ENCODE results near the gene HOXD13.
A peak's percentile ranks its signal among the peaks of the same experiment; 100 is the strongest.

HOXD13 gene

DNA sequence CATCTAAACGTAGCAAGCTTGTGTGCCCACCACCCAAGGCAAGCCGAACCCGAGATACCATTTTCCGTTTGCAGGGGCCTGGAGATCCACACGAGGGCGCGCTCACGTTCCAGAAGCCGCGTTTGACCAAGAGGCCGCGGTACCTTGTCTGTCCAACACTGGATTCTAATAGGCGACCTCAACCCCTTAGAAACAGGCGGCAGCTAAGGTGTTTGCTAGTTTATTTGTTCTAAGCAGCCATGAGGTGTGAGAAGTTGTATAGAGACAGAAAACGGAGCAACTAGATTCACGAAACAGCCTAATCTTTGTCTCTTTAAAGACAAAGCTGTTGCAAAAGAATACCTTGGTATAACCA, 18.8 kb downstream of the HOXD13 start:
- Histone ChIP-seq H3K9me3 (ENCODE audit: control insufficient read depth, insufficient read depth, low read depth, low read length) (no peaks in the 10 kb centered on the region), H3K4me1 (ENCODE audit: control insufficient read depth, insufficient read depth, low read length) (0 out of 2 replicates have a peak, but pooled peaks cover 2% of the 10 kb centered on the region), H3K4me3 (ENCODE audit: low read depth, low read length) (no peak overlapping the region), H3K27ac (ENCODE audit: extremely low read depth, low read depth, low read length) (no peak overlapping the region), H3K36me3 (ENCODE audit: control insufficient read depth in 2 of 2, insufficient read depth in 1 of 2, low read length in 2 of 2) (peaks cover 21 to 76% of the 10 kb centered on the region in 2 experiments)
- TF ChIP-seq ZNF830 (tag by site-specific recombination; IDR thresholded peaks at IDR 0.05; ENCODE audit: low read depth) (no peak), ZNF324 (tag by site-specific recombination; IDR thresholded peaks at IDR 0.05) (no peak), CTCF (tag by site-specific recombination; IDR thresholded peaks at IDR 0.05) (peak; percentile 76), ZNF148 (tag by site-specific recombination; IDR thresholded peaks at IDR 0.05; ENCODE audit: borderline replicate concordance) (no peak), ZFP37 (tag by site-specific recombination; IDR thresholded peaks at IDR 0.05) (no peak)
- ChIA-PET POLR2A (interaction anchor here (0.8 kb wide), 1 partner anchor 75 kb away, joined by 3 read pairs; no protein-coding TSS in a partner anchor), CTCF (interaction anchor here (0.6 to 2.7 kb wide), 11 partner anchors 9 to 1037 kb away, joined by 3 to 19 read pairs (median 4); partner anchors contain the start of gene HOXD9)

DNA sequence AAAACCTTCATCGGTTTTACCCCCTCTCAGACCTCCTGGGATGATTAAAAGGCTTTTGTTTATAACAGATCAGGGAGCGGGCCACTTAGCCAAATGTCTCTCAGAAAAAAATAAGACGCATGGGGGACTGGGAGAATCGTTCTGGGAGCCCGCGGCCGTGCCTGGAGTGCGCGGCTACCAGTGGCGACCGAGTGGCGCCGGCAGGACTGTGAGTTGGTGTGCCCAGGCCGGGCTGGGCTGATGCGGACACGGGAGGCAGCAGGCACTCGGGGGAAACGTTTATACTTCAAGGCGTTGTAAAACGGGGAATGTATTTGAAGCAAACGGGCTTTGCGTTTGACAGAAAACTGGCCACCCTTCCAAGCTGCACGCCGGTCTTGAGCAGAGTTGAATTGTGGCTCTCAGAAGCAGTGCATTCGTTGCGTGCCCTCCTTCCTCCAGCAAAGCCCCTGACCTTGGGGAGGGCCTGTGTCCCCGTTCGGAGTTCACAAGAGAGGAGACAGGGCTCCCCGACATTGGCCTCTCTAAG, 19.4 kb downstream of the HOXD13 start:
- Histone ChIP-seq H3K4me3 (ENCODE audit: low read depth, low read length) (no peak overlapping the region), H3K36me3 (ENCODE audit: control insufficient read depth in 2 of 2, insufficient read depth in 1 of 2, low read length in 2 of 2) (peaks cover 21 to 82% of the 10 kb centered on the region in 2 experiments), H3K9me3 (ENCODE audit: control insufficient read depth, insufficient read depth, low read depth, low read length) (no peaks in the 10 kb centered on the region), H3K4me1 (ENCODE audit: control insufficient read depth, insufficient read depth, low read length) (0 out of 2 replicates have a peak, but pooled peaks cover 2% of the 10 kb centered on the region), H3K27ac (ENCODE audit: extremely low read depth, low read depth, low read length) (no peak overlapping the region)
- POLR2A ChIA-PET, result no interaction called here
- CTCF ChIA-PET, result interaction anchor here (0.6 to 2.7 kb wide), 6 partner anchors 8 to 1031 kb away, joined by 3 to 13 read pairs (median 4); partner anchors contain the start of gene HOXD9
- TF ChIP-seq, protein P1, sequence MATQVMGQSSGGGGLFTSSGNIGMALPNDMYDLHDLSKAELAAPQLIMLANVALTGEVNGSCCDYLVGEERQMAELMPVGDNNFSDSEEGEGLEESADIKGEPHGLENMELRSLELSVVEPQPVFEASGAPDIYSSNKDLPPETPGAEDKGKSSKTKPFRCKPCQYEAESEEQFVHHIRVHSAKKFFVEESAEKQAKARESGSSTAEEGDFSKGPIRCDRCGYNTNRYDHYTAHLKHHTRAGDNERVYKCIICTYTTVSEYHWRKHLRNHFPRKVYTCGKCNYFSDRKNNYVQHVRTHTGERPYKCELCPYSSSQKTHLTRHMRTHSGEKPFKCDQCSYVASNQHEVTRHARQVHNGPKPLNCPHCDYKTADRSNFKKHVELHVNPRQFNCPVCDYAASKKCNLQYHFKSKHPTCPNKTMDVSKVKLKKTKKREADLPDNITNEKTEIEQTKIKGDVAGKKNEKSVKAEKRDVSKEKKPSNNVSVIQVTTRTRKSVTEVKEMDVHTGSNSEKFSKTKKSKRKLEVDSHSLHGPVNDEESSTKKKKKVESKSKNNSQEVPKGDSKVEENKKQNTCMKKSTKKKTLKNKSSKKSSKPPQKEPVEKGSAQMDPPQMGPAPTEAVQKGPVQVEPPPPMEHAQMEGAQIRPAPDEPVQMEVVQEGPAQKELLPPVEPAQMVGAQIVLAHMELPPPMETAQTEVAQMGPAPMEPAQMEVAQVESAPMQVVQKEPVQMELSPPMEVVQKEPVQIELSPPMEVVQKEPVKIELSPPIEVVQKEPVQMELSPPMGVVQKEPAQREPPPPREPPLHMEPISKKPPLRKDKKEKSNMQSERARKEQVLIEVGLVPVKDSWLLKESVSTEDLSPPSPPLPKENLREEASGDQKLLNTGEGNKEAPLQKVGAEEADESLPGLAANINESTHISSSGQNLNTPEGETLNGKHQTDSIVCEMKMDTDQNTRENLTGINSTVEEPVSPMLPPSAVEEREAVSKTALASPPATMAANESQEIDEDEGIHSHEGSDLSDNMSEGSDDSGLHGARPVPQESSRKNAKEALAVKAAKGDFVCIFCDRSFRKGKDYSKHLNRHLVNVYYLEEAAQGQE (tag by site-specific recombination; IDR thresholded peaks at IDR 0.05), result no peak
- TF ChIP-seq ZNF660 (tag by site-specific recombination; IDR thresholded peaks at IDR 0.05) (no peak), ZNF157 (tag by site-specific recombination; IDR thresholded peaks at IDR 0.05) (no peak), ZBTB10 (tag by site-specific recombination; IDR thresholded peaks at IDR 0.05) (no peak), BCL6B (tag by site-specific recombination; IDR thresholded peaks at IDR 0.05) (no peak), PRDM6 (tag by site-specific recombination; IDR thresholded peaks at IDR 0.05) (no peak), MYNN (tag by site-specific recombination; IDR thresholded peaks at IDR 0.05; ENCODE audit: borderline replicate concordance) (no peak), SP7 (tag by site-specific recombination; IDR thresholded peaks at IDR 0.05) (no peak), ZXDB (tag by site-specific recombination; IDR thresholded peaks at IDR 0.05) (no peak), ZNF311 (tag by site-specific recombination; IDR thresholded peaks at IDR 0.05; ENCODE audit: borderline replicate concordance) (no peak), ZNF561 (tag by site-specific recombination; IDR thresholded peaks at IDR 0.05; ENCODE audit: borderline replicate concordance) (no peak)
- TF ChIP-seq, protein P2, sequence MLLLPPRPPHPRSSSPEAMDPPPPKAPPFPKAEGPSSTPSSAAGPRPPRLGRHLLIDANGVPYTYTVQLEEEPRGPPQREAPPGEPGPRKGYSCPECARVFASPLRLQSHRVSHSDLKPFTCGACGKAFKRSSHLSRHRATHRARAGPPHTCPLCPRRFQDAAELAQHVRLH (tag by site-specific recombination; IDR thresholded peaks at IDR 0.05), result no peak
- TF ChIP-seq, protein P3, sequence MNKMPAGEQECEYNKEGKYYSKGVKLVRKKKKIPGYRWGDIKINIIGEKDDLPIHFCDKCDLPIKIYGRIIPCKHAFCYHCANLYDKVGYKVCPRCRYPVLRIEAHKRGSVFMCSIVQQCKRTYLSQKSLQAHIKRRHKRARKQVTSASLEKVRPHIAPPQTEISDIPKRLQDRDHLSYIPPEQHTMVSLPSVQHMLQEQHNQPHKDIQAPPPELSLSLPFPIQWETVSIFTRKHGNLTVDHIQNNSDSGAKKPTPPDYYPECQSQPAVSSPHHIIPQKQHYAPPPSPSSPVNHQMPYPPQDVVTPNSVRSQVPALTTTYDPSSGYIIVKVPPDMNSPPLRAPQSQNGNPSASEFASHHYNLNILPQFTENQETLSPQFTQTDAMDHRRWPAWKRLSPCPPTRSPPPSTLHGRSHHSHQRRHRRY (tag by site-specific recombination; IDR thresholded peaks at IDR 0.05), result no peak
